Endothelial cell of umbilical vein (primary cell): ENCODE results near the gene RALGPS1. TPM values are rescaled to one million over a fixed set of nuclear protein-coding genes. Genes with fewer than 3 reads are reported as not detected.

Experiments
- BruUV-seq: library from RNA; stranded (reverse); fragments of 400-500 nt; replicated peaks from 2 replicates; lab custom pipeline; 2021; lab: Mats Ljungman, UMichigan
- CTCF ChIA-PET: fragments of 300-600, 350-600 bp; sonication (Branson Sonifier 250); formaldehyde crosslinking; loops from one replicate; lab custom pipeline; 2021; ENCODE audit warnings: antibody characterized with exemption, inconsistent platforms; lab: Charles Lee
- POLR2A ChIA-PET: fragments of 300-600, 350-600 bp; sonication (Branson Sonifier 250); formaldehyde crosslinking; loops from one replicate; lab custom pipeline; 2021; ENCODE audit warnings: antibody characterized with exemption, inconsistent platforms; lab: Charles Lee
- DNase-seq: peaks from one replicate; pipeline ENCODE4 v3.0.0-alpha.2; 2011; ENCODE audit warnings: low read depth, low spot score
- FAIRE-seq: peaks from 2 replicates; lab custom pipeline; 2011; peaks lifted over from hg19 to GRCh38; lab: Jason Lieb, UNC
- H2AFZ ChIP-seq: 2 replicates; pipeline ENCODE4 v1.6.0; 2012; ENCODE audit warnings: low read depth, low read length, control low read depth, inconsistent platforms
- H3K27ac ChIP-seq: 2 replicates; pipeline ENCODE4 v1.5.1; 2011; ENCODE audit warnings: low read depth, mild to moderate bottlenecking, control low read depth, low read length, moderate library complexity; ENCODE audit not compliant: insufficient read depth
- H3K27me3 ChIP-seq, 2 experiments: 2 replicates each; pipeline versions ENCODE4 v1.6.0 to v1.6.1; 2011; ENCODE audit warnings: low read length in 2 of 2, mixed read lengths in 1 of 2; ENCODE audit not compliant: control insufficient read depth in 2 of 2, insufficient read depth in 2 of 2
- H3K36me3 ChIP-seq, 2 experiments: 2 replicates in 1 of 2; 3 replicates in 1 of 2; pipeline ENCODE4 v1.5.1; 2011; ENCODE audit warnings: low read length in 2 of 2, mild to moderate bottlenecking in 1 of 2, moderate library complexity in 1 of 2; ENCODE audit not compliant: control insufficient read depth in 2 of 2, insufficient read depth in 2 of 2; ENCODE audit errors: extremely low read depth in 1 of 2
- H3K4me1 ChIP-seq: 3 replicates; pipeline ENCODE4 v1.5.1; 2011; ENCODE audit warnings: mild to moderate bottlenecking, low read length; ENCODE audit not compliant: control insufficient read depth, insufficient read depth; ENCODE audit errors: extremely low read depth
- H3K4me2 ChIP-seq: 2 replicates; pipeline ENCODE4 v1.6.1; 2011; ENCODE audit warnings: low read length, control low read depth, mixed read lengths; ENCODE audit not compliant: insufficient read depth
- H3K4me3 ChIP-seq, 3 experiments: fragments of 200-600 bp in 1 of 3; sonication (generic), shearing (Covaris generic) in 1 of 3; replicated peaks in 1 of 3; 2 replicates each; pipeline ENCODE4 v1.5.1; 2011 to 2016; ENCODE audit warnings: control low read depth in 3 of 3, low read length in 3 of 3, mild to moderate bottlenecking in 2 of 3, inconsistent platforms in 1 of 3, low read depth in 1 of 3, moderate library complexity in 1 of 3; ENCODE audit not compliant: insufficient read depth in 1 of 3
- H3K79me2 ChIP-seq: 2 replicates; pipeline ENCODE4 v1.6.0; 2012; ENCODE audit warnings: low read length, inconsistent platforms; ENCODE audit not compliant: control insufficient read depth, insufficient read depth
- H3K9ac ChIP-seq: replicated peaks from 2 replicates; pipeline ENCODE3; 2011; ENCODE audit warnings: low read length, control low read depth; ENCODE audit not compliant: insufficient read depth; ENCODE audit errors: extremely low read depth
- H3K9me1 ChIP-seq: replicated peaks from 3 replicates; pipeline ENCODE4 v1.6.0; 2011; ENCODE audit warnings: mild to moderate bottlenecking, low read length; ENCODE audit not compliant: control insufficient read depth, insufficient read depth; ENCODE audit errors: extremely low read depth
- H3K9me3 ChIP-seq: replicated peaks from 2 replicates; pipeline ENCODE4 v1.5.1; 2012; ENCODE audit warnings: low read length, inconsistent platforms; ENCODE audit not compliant: control insufficient read depth, insufficient read depth
- H4K20me1 ChIP-seq: replicated peaks from 2 replicates; pipeline ENCODE3; 2011; ENCODE audit warnings: mild to moderate bottlenecking, low read length; ENCODE audit not compliant: control insufficient read depth, insufficient read depth; ENCODE audit errors: extremely low read depth
- CTCF ChIP-seq, 2 donors: IDR thresholded peaks; 1 replicate in 1 of 2; 2 replicates in 1 of 2; pipeline ENCODE4 v1.5.1; 2011; ENCODE audit warnings: low read length in 2 of 2, mild to moderate bottlenecking in 2 of 2, moderate library complexity in 2 of 2, control low read depth in 1 of 2, inconsistent platforms in 1 of 2, low read depth in 1 of 2; ENCODE audit not compliant: insufficient read depth in 1 of 2; ENCODE audit errors: extremely low read depth in 1 of 2
- EZH2 ChIP-seq: IDR thresholded peaks from 2 replicates; pipeline ENCODE4 v1.6.1; 2012; ENCODE audit warnings: borderline replicate concordance, low read depth, mild to moderate bottlenecking, moderate library complexity, low read length, inconsistent platforms; ENCODE audit not compliant: severe bottlenecking
- GATA2 ChIP-seq: IDR thresholded peaks from 2 replicates; pipeline ENCODE4 v1.7.0; 2011; ENCODE audit warnings: low read depth, mild to moderate bottlenecking, moderate library complexity, mixed read lengths, low read length; ENCODE audit not compliant: insufficient read length, insufficient read depth
- POLR2A ChIP-seq: IDR thresholded peaks from 2 replicates; pipeline ENCODE4 v1.6.1; 2012; ENCODE audit warnings: low read depth, mild to moderate bottlenecking, control low read depth, low read length
- POLR2AphosphoS5 ChIP-seq: IDR thresholded peaks from 2 replicates; pipeline ENCODE4 v1.6.1; 2012; ENCODE audit warnings: low read depth, mild to moderate bottlenecking, control low read depth, low read length, moderate library complexity; ENCODE audit not compliant: insufficient read depth
- dilution Hi-C: fragments of 300-500 bp; cut with MboI; formaldehyde crosslinking; loops from one replicate; pipeline ENCODE4 v1.15.0; 2019; ENCODE audit warnings: low sequenced_read_pairs; ENCODE audit not compliant: extremely low pct_ligation_motif_present
- intact Hi-C: fragments of 100-400 bp; cut with micrococcal nuclease; formaldehyde crosslinking; loops from one replicate; pipeline ENCODE4 v1.10.0; 2022
- polyA plus RNA-seq, 4 experiments: library from polyadenylated mRNA; depleted of rRNA in 3 of 4; stranded (reverse) in 3 of 4; unstranded in 1 of 4; fragments of >200 nt; gene quantifications; 2 replicates each; pipeline versions ENCODE4 v1.2.1 to v1.2.3, GENCODE V29; 2011 to 2012; ENCODE audit warnings: missing spikeins in 1 of 4
- total RNA-seq: library from RNA; stranded (reverse); gene quantifications from 2 replicates; pipeline ENCODE4 v1.2.3, GENCODE V29; 2021

Gene RALGPS1
- total and polyA plus RNA-seq, 2 donors (not counting 3 experiments of a cell fraction or from before 2014, with no cell fraction given): 3.8 to 5.5 TPM

- TF ChIP-seq POLR2A: no peak
- TF ChIP-seq CTCF (IDR thresholded peaks at IDR 0.05; ENCODE audit: extremely low read depth in 1 of 2, insufficient read depth in 1 of 2, low read depth in 1 of 2, low read length in 2 of 2): no peak
- TF ChIP-seq POLR2AphosphoS5: no peak
- no peak for TF ChIP-seq GATA2
- TF ChIP-seq EZH2: no peak
- POLR2A ChIA-PET: interaction anchor here (0.7 kb wide), 1 partner anchor 110 kb away, joined by 3 read pairs; no protein-coding TSS in a partner anchor
- H2AFZ ChIP-seq: no peak overlapping the region
- intact Hi-C loops (no loop called here), dilution Hi-C loops (no loop called here)
- no peak for DNase-seq
- CTCF ChIA-PET: interaction anchor here (1.3 to 1.5 kb wide), 2 partner anchors 15 to 89 kb away, joined by 3 to 4 read pairs; no protein-coding TSS in a partner anchor
- no peaks in the 10 kb centered on the region for H3K27me3 ChIP-seq
- no peaks in the 10 kb centered on the region for H3K79me2 ChIP-seq
- BruUV-seq: no TSS peak
- H3K9me1 ChIP-seq: no peaks in the 10 kb centered on the region
- H3K4me3 ChIP-seq: no peak overlapping the region
- no peaks in the 10 kb centered on the region for H4K20me1 ChIP-seq
- no peak overlapping the region for H3K4me2 ChIP-seq
- H3K36me3 ChIP-seq: no peaks in the 10 kb centered on the region
- H3K27ac ChIP-seq: no peak overlapping the region
- no peak for FAIRE-seq
- H3K4me1 ChIP-seq: peaks cover 37% of the 10 kb centered on the region
- H3K9me3 ChIP-seq: no peaks in the 10 kb centered on the region
- H3K9ac ChIP-seq: no peak overlapping the region
Measured at GRCh38 chr9:127053960-127054359, 139.4 kb downstream of the RALGPS1 start.
